Measurements from ENCODE around the gene PIGP.
"Not testable (repeated sequence)": the region's sequence is repeated elsewhere in the genome, so short reads cannot be mapped to it uniquely, and the experiment has no call there.

The PIGP gene

GRCh38 chr21:37041706-37042271 lies 31.1 kb downstream of the PIGP start:
- no peak for DNase-seq

GRCh38 chr21:37040212-37040611 lies 32.7 kb downstream of the PIGP start:
- no peak for DNase-seq

- DNase-seq: no peak
These were observed 33.3 kb downstream of the PIGP start for GRCh38 chr21:37039411-37040075.

GRCh38 chr21:37036177-37036576 lies 36.7 kb downstream of the PIGP start:
- DNase-seq: no peak

- not testable (repeated sequence) for DNase-seq
These were observed 38.5 kb downstream of the PIGP start for GRCh38 chr21:37034394-37034793.

- no peak for DNase-seq
These were observed 39.9 kb downstream of the PIGP start for GRCh38 chr21:37032877-37033471.

- DNase-seq: no peak
These were observed 40.6 kb downstream of the PIGP start for GRCh38 chr21:37032293-37032692.

- no peak for DNase-seq
These were observed 42.0 kb downstream of the PIGP start for GRCh38 chr21:37030864-37031263.

- no peak for DNase-seq
These were observed 44.3 kb downstream of the PIGP start for GRCh38 chr21:37028570-37028969.

GRCh38 chr21:37026499-37026898 lies 46.4 kb downstream of the PIGP start:
- DNase-seq: no peak

- DNase-seq: no peak
These were observed 54.8 kb downstream of the PIGP start for GRCh38 chr21:37017951-37018679.
